Astrocyte (in vitro differentiated cells and primary cell): ENCODE results near the gene WDR4.

ENCODE experiments used
- EZH2 ChIP-seq: IDR thresholded peaks from 2 replicates; pipeline ENCODE4 v1.6.1; 2012; ENCODE audit warnings: mild to moderate bottlenecking, low read length, inconsistent platforms; ENCODE audit not compliant: insufficient read depth
- TF ChIP-seq, protein P1 (sequence below): IDR thresholded peaks from 2 replicates; pipeline ENCODE4 v1.5.1; 2011; ENCODE audit warnings: low read depth, mild to moderate bottlenecking, inconsistent platforms, low read length, moderate library complexity; ENCODE audit not compliant: insufficient read depth

DNA sequence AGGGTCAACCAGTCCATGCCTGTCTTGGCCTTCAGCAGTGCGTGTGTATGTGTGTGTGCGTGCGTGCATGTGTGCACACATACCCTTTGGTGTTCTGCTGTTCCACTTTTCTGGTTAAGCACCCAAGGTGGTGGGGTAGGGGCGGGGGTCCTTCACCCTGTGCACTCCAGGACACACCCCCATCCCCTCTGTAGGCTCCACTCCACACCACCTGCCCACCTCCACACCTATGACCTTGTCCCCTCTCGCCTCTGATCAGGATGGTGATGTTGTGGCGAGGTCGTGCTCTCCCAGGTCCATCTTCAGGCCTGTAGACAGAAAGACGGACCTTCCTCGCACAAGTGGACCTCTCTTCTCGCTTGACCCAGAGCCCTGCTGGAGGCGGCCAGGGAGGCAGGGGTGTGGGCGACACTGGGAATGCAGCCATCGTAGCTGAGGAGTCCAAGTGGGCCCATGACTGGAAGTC lies 44.6 kb downstream of the WDR4 start:
- TF ChIP-seq, protein P1, sequence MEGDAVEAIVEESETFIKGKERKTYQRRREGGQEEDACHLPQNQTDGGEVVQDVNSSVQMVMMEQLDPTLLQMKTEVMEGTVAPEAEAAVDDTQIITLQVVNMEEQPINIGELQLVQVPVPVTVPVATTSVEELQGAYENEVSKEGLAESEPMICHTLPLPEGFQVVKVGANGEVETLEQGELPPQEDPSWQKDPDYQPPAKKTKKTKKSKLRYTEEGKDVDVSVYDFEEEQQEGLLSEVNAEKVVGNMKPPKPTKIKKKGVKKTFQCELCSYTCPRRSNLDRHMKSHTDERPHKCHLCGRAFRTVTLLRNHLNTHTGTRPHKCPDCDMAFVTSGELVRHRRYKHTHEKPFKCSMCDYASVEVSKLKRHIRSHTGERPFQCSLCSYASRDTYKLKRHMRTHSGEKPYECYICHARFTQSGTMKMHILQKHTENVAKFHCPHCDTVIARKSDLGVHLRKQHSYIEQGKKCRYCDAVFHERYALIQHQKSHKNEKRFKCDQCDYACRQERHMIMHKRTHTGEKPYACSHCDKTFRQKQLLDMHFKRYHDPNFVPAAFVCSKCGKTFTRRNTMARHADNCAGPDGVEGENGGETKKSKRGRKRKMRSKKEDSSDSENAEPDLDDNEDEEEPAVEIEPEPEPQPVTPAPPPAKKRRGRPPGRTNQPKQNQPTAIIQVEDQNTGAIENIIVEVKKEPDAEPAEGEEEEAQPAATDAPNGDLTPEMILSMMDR = no peak
- no peak for TF ChIP-seq EZH2
